Measurements from ENCODE around the gene B4GALT7. TPM values are rescaled to one million over a fixed set of nuclear protein-coding genes. Genes with fewer than 3 reads are reported as not detected.

The B4GALT7 gene
- polyA plus RNA-seq, 1 donor from 2014 or later, result 60.2 TPM

- Histone ChIP-seq H3K4me3 (ENCODE audit: low read length) (no peak overlapping the region), H3K9me3 (ENCODE audit: low read length) (no peaks in the 10 kb centered on the region), H2AFZ (ENCODE audit: low read depth, low read length) (no peak overlapping the region), H3K9ac (ENCODE audit: low read length) (no peak overlapping the region), H4K20me1 (ENCODE audit: insufficient read depth) (peaks cover 11% of the 10 kb centered on the region), H3K36me3 (ENCODE audit: insufficient read depth, low read length) (no peaks in the 10 kb centered on the region), H3K4me2 (ENCODE audit: low read length) (no peak overlapping the region), H3K9me2 (ENCODE audit: insufficient read depth, low read length) (no peaks in the 10 kb centered on the region), H3F3A (ENCODE audit: insufficient read depth, low read length, poor library complexity, severe bottlenecking) (no peaks in the 10 kb centered on the region), H3K27me3 (ENCODE audit: insufficient read depth, low read depth, low read length) (no peaks in the 10 kb centered on the region), H3K27ac (ENCODE audit: low read length) (no peak overlapping the region), H3K79me2 (replicated peaks; ENCODE audit: insufficient read depth, low read length) (peaks cover 42% of the 10 kb centered on the region)
- TF ChIP-seq POLR2AphosphoS5 (IDR thresholded peaks at IDR 0.05) (no peak), TAF1 (IDR thresholded peaks at IDR 0.05; ENCODE audit: low read depth) (no peak), SMC3 (conservative IDR thresholded peaks at IDR 0.05; ENCODE audit: poor library complexity) (no peak), MXI1 (conservative IDR thresholded peaks at IDR 0.05; ENCODE audit: poor library complexity, severe bottlenecking) (no peak), RAD21 (conservative IDR thresholded peaks at IDR 0.05) (no peak), EP300 (conservative IDR thresholded peaks at IDR 0.05; ENCODE audit: poor library complexity, severe bottlenecking) (no peak), CTCF (IDR thresholded peaks at IDR 0.05; ENCODE audit: poor library complexity, severe bottlenecking) (no peak), REST (IDR thresholded peaks at IDR 0.05; ENCODE audit: borderline replicate concordance) (no peak), EZH2 (IDR thresholded peaks at IDR 0.05; ENCODE audit: borderline replicate concordance, insufficient read depth, low read length, poor library complexity, severe bottlenecking) (no peak)
Measured at GRCh38 chr5:177555228-177555627, 44.7 kb upstream of the B4GALT7 start.

GRCh38 chr5:177555665-177556064 lies 44.3 kb upstream of the B4GALT7 start:
- Histone ChIP-seq H3K9ac (ENCODE audit: low read length) (no peak overlapping the region), H3K4me3 (ENCODE audit: low read length) (no peak overlapping the region)
- TF ChIP-seq EZH2 (IDR thresholded peaks at IDR 0.05; ENCODE audit: borderline replicate concordance, insufficient read depth, low read length, poor library complexity, severe bottlenecking) (no peak), RAD21 (conservative IDR thresholded peaks at IDR 0.05) (no peak), EP300 (conservative IDR thresholded peaks at IDR 0.05; ENCODE audit: poor library complexity, severe bottlenecking) (no peak), REST (IDR thresholded peaks at IDR 0.05; ENCODE audit: borderline replicate concordance) (no peak), CTCF (IDR thresholded peaks at IDR 0.05; ENCODE audit: poor library complexity, severe bottlenecking) (no peak), MXI1 (conservative IDR thresholded peaks at IDR 0.05; ENCODE audit: poor library complexity, severe bottlenecking) (no peak), POLR2AphosphoS5 (IDR thresholded peaks at IDR 0.05) (no peak)

More at GRCh38 chr5:177555665-177556064, 44.3 kb upstream of the B4GALT7 start:
- Histone ChIP-seq H3K27ac (ENCODE audit: low read length) (no peak overlapping the region), H4K20me1 (ENCODE audit: insufficient read depth) (peaks cover 11% of the 10 kb centered on the region), H3K79me2 (replicated peaks; ENCODE audit: insufficient read depth, low read length) (peaks cover 38% of the 10 kb centered on the region), H3K27me3 (ENCODE audit: insufficient read depth, low read depth, low read length) (no peaks in the 10 kb centered on the region), H3K9me2 (ENCODE audit: insufficient read depth, low read length) (no peaks in the 10 kb centered on the region), H3K9me3 (ENCODE audit: low read length) (no peaks in the 10 kb centered on the region), H3K4me2 (ENCODE audit: low read length) (no peak overlapping the region), H3K36me3 (ENCODE audit: insufficient read depth, low read length) (no peaks in the 10 kb centered on the region), H3F3A (ENCODE audit: insufficient read depth, low read length, poor library complexity, severe bottlenecking) (no peaks in the 10 kb centered on the region), H2AFZ (ENCODE audit: low read depth, low read length) (no peak overlapping the region)
